Stimulated activated CD8-positive, alpha-beta memory T cell treated with anti-CD3 and anti-CD28 coated beads, Interleukin-7, amount 100 ng/mL, for 24 hours (primary cell): ENCODE data around the gene HTD2.
"Not testable (repeated sequence)": the region's sequence is repeated elsewhere in the genome, so short reads cannot be mapped to it uniquely, and the experiment has no call there.

ENCODE experiments used
- DNase-seq: peaks from one replicate; pipeline ENCODE4 v3.0.0-alpha.2; 2020; ENCODE audit warnings: low read depth

Gene HTD2

DNA sequence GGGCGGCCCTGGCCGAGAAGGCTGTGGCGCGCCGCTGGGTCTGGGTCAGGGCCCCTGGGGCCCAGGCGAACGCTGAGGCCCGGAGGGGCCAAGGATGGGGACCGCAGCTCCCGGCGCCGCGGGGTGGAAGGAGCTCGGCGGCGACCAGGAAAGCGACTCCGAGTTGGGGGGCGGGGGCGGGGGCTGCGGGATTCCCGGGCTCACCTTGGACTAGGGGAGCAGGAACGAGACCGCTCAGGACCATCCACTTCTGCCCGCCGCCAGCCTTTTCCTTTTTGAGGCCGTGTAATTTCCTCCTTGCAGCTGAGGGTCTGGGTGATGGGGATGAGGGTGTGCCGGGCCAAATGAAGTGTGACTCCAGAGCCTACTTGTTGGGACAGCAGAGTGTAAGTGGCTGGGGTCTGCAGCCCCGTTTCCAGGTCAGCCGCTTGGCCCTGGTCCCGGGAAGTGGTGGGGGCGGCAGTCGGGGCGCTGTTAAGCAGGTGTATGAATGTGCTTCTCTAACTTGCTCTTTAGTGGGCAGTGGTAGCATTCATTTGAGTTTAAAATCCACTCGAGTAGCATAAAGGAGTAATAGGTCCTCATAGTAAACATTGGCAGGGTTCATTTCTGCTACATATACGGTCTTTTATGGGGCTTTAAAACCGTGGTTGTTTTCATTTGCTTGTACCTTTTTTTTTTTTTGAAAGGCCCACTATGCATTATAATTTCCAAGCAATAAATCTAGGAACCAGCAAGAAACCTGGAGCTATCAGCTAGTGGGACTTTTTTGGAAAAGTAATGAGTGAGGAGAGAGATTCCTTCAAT, 27.1 kb downstream of the HTD2 start:
- no peak for DNase-seq

DNA sequence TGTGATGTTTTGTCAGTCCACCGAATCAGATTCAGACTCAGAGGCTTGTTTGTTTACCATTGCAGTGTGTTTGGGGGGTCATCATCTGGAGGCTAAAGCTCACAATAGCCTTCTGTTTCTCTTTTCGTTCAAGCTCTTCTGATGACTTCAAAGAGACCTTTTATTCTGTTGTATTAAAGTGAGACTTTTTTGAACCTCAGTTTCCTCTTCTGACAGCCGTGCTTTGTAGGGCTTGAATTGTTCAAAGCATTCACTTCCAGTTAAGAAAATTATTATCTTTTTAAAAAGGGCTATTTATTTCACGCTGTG, 27.6 kb downstream of the HTD2 start:
- no peak for DNase-seq

DNA sequence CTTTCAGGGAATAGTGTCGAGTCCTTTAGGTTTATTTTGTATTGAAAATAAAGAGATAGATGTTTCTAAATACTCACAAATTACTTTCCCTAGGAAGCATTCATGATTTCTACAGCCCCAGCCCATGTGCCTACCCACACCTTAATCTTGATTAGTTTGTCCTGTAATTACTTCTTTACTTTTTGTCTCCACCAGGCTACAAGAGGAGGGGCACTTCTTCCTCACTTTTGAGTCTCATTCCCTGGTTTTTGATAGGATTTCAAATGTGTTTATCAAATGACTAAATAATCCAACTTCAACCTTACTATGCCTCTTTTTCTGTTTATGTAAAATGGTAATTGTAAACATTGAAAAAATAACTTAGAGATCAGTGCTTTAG, 28.2 kb downstream of the HTD2 start:
- DNase-seq: no peak

DNA sequence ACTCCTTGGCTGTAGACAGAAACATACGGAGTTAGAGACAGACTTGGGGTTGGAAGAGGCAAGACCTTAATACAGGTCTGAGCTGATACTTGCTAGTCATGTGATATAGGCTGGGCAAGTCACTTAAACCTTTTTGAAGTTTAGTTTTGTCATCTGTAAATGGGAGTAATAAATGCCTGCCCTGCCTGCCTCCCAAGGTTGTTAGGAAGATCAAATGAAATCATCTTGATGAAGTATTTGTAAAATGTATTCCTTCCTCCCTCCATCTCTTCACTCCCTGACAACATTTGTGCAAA, 29.3 kb downstream of the HTD2 start:
- no peak for DNase-seq

DNA sequence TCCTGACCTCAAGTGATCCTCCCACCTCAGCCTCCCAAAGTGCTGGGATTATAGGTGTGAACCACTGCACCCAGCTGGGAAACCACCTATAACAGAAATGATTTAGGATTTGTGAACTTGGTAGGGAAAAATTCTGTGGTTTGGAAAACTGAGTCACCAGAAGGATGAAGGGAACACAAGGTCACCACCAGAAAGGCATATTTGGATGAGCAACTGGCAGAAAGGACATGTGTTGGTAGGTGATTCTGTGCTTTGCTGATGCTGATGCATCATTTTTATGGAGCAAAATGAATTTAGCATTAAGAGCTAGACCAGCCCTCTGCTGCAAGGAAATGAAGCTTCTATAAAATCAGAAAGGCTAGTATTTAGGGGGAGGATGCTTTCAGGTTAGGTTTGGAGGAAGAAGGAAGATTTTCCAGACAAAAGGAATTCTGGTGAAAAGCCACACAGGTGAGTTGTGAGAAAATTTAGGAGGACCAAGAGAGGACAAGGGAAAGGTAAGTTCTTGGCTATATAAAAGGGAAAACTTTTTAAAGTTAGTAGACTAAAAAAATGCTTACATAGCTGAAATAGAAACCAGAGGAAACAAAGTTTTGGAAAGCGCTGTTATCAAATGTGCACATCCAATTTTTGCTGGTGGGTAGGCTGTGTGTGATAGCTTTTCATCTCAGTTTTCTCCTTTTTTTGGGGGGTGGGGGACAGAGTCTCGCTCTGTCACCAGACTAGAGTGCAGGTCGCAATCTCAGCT, 30.0 kb downstream of the HTD2 start:
- DNase-seq: no peak

DNA sequence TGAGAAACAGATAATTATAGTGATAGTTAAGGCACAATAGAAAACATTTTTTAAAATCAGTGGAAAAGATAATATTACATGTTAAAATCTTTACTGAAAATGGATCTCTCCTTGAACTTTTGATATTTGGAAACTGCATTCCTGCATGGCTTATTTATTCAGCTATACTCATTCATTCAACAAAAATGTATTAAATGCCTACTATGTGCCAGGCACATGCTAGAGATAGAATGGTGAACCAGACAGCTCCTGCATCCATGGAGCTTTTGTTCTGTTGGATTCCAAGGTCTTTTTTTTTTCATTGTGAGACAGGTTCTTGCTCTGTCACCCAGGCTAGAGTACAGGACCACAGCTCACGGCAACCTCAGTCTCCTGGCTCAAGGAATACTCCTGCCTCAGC, 30.9 kb downstream of the HTD2 start:
- DNase-seq: no peak

DNA sequence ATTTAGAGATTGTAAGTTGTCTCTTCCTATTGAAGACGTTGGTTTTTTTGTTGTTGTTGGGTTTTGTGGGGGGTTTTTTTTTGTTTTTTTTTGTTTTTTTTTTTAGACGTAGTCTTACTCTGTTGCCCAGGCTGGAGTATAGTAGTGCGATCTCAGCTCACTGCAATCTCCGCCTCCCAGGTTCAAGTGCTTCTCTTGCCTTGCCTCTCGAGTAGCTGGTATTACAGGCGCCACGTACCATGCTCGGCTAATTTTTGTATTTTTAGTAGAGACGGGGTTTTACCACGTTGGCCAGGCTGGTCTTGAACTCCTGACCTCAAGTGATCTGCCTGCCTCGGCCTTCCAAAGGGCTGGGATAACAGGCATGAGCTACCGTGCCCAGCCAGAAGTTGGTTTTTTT, 32.8 kb downstream of the HTD2 start:
- DNase-seq: not testable (repeated sequence)

DNA sequence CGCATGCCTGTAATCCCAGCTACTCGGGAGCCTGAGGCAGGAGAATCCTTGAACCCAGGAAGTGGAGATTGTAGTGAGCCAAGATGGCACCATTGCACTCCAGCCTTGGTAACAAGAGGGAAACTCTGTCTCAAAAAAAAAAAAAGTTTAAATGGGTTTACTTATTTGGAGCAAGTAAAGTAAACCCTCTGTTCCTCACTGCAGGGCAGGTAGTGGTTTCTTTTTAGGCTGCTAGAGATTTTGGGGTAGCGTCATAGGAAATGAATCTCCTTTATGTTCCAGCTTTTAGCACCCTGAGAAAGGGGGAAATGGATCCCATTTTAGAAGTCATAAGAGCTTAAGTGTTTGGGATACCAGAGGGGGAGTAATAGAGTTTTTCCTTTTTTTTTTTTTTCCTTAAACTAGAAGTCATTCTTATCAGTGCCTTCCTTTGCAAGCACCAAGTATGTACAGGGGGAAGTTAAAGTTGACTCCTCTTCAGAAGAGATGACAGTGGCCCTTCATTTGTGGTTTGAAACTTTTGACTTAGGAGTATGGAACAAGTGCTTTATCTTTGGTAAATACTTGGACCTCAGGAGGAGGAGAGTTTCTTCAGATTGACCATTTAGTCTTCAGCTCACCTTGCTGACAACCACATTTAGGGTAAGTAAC, 34.4 kb downstream of the HTD2 start:
- DNase-seq: no peak

DNA sequence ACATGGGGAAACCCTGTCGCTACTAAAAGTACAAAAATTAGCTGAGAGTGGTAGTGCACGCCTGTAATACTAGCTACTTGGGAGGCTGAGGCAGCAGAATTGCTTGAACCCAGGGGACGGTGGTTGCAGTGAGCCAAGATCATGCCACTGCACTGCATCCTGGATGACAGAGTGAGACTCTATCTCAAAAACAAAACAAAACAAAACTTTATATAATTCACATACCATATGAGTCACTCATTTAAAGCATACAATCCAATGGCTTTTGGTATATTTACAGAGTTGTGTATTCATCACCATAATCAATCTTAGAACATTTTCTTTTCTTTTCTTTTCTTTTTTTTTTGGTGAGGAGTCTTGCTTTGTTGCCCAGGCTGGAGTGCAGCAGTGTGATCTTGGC, 35.1 kb downstream of the HTD2 start:
- no peak for DNase-seq

DNA sequence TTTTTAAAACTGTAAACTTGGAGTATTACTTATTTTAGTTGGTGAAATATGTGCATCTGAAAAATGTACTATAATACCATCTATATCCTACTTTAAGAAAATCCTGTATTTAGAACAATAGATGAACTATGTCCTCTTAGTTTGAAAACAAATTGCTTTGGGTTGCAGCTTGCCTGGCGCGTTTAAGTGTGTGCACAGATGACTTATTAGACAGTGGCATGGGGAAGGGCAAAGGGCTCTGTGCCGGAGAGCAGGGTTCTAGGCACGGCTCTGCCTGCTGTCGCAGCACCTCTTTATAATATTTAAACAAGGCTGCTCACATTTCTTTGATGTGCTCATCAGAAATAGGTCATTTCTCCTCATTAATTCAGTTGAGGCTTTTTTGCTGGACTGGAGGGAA, 36.4 kb downstream of the HTD2 start:
- no peak for DNase-seq

DNA sequence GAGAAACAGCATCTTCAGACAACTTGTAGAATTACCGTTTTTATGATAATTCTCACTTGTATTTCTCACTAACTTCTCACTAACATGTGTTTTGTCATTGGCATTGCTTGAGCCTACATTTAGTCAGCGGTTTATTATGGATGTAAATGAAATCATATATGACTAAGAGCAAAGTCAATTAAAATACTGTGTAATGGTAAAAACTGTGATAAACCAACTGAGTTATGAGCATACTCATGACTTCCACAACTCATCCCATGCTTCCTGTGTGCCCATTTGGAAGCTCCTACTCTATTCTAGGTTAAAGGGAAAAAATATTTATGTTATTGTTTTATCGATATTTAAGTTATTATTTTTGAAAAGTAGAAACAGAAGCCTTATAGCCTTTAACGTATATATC, 39.1 kb downstream of the HTD2 start:
- no peak for DNase-seq

DNA sequence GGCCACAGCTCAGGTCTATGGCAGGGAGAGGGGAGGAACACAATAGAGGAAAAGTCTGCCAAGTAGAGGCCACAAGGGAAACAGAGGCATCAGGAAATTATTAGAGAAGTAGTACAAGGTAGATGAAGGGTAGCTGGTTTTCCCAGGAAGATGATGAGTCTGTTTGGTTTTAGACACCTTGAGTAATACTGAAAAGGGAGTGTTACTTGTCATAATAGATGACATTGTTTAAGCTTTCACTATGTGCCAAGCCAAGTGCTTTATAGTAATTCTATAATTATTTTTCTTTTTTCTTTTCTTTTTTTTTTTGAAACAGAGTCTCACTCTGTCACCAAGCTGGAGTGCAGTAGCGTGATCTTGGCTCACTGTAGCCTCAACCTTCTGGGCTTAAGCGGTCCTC, 40.0 kb downstream of the HTD2 start:
- DNase-seq: no peak

DNA sequence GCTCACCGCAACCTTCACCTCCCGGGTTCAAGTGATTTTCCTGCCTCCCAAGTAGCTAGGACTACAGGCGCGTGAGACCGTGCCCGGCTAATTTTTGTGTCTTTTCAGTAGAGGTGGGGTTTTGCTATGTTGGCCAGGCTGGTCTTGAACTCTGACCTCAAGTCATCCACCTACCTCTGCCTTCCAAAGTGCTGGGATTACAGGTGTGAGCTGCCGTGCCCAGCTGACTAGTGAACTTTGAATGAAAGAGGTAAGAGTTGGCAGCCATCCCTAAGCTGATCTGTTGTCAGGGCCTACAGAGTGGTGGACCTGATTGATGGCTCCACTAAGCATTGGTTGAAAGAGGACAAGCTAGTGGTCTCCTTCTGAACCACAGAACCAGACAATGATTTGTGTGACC, 41.7 kb downstream of the HTD2 start:
- DNase-seq: no peak

DNA sequence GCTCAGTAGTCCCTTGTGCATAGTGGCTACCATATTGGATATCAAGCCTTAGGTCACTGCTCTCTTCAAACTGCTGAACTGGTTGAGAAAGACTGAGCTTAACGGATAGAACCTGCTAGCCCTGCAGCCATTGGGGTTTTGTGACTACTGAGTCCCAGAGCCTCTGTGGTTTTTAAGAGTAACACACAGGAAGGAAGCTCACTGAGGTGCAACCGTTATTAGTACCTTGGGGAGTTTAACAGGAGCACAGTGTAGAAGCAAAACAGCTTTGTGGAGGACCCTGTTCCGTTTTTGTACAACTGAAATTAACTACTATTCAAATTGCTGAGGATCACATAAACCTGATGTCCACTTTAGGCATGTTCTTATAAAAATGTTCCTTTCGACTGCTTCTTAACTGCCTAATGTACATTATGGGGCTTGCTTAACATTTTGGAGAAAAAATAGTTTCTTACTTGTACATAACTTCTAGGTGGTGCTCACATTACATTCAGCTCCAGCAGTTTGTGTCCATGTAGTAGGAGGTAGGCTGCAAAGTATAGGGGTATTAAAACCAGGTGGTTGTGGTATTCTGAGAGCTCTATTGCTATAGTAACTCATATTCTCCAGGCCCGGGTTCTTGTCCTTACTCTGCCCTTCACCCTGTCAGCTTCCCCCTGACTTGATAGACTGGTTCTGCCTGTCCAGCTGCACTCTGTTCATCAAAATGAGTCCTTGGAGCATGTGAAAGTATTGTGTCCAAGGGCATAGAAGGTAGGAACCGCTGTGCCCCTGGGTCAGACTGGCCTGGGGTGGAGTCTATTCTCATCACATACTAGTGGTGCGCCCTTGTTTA, 43.7 kb downstream of the HTD2 start:
- no peak for DNase-seq

DNA sequence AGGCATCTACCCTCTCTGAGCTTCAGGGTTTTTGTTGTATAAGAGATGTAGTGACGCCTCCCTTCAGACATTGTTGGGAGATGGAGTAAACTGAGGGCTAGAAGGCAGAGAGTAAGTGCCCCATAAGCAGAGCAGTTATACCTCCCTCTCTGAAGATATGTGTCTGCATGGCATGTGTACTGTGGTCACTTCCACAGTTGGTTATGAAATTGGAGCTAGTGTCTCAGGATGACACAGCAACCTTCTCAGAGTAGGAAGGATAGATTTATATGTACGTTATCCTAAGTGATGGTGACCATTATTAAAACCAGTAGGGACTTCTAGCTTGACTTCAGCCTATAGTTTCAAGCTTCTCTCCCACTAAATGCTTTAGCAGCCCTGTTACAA, 44.3 kb downstream of the HTD2 start:
- no peak for DNase-seq

DNA sequence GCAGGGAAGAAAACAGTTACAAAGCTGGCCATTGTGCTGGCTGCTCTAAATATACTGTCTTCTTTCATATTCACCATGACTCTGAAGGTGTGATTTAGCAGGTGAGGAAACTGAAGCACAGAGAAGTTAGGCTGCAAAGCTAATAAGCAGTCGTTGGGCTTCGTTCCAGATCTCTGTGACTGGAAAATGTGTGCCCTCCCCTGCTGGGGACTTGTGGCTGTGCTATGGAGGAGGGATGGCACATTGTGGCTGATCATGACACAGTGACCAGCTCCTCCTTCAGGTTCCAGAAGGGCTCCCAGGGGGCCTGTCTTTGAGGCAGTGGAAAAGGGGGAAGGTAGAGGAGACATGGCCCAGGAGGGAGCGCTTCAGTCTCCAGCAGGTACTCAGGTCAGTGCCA, 45.6 kb downstream of the HTD2 start:
- no peak for DNase-seq

DNA sequence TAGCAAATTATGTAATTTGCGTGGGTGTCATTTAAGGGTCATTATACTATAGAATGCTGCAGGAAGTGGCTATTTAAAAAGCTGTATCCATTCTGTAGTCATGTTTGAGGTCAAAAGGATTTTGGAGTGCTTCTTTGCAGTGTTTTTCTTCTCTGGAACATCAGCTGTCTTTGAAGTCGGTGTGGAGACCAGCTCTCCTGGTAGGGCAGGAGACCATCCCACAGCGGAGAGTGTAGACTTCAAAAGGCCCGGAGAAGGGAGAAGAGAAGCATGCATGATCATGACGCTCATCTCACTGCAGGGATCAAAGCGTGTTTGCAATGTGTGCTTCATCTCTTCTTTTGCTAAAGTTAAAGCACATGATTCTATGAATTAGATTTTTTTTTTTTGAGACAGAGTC, 46.3 kb downstream of the HTD2 start:
- no peak for DNase-seq

DNA sequence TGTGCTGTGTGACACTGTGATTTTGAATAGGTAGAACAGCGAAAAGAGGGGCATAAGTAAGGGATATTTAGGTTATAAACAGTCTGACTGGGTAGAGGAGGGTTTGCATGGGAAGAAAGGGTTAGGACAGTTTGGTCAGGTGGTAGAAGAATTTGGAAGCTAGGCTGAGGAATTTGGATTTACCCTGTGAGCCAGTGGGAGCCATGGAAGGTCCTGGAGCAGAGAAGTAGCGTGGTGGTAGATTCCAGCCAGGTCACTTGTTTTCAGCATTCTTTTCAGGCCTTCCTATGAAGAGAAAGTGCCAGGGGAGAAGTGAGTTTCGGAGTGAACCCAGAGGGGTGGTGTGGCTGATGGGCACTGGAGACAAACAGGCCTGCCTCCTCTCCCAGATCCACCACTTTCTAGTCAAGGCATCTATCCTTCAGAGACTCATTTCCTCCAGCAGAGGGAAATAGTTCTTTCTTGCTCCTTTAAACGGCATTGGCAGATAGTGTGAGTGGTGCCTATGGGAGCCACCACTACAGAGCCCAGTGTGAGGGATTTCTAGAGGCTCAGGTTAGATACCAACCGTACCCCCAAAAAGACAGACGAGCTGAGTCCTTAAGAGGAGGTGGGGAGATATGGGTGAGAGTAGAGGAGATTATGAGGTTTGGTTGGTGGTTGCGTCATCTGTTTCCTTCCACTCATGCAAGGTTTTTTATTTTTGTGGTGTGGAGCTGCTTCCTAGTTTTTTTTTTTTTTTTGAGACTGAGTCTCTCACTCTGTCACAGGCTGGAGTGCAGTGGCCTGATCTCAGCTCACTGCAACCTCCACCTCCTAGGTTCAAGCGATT, 47.6 kb downstream of the HTD2 start:
- DNase-seq: no peak

DNA sequence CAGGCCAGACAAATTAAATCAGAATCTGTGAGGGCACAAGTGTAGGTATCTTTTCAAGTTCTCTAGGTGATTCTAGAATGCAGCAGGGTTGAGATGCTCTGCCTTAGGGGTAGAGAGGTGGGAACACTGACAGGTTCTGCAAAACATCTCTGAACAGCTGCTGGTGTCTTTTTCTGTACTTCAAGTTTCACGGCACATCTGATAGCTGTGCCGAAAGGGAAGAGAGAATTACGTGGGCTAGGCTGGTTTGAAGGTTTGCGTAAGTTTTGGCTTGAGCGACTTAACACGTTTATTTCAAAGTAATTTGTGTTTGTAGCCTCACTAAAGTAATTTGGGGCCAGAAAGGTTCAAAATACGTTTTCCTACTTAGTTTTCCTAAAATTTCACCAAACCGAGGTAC, 48.9 kb downstream of the HTD2 start:
- no peak for DNase-seq

DNA sequence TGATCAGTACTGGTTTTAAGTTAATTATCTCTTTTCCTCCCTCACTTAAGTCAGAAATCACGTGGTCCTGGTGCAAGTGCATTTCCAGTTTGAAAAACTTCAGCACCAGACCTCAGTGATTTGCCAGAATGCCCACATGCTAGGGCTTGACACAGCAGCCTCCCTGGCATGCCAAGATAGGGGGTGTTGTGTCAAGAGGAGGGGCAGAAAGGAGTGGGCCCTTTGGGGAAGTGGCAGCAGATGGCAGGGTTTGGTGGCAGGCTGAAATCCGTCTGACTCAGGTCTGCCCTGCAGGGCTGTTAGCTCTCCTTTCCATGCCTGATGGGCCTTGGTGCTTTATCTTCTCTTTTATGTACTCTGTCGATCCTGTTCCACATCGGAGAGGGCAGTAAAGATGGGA, 49.7 kb downstream of the HTD2 start:
- DNase-seq: no peak

DNA sequence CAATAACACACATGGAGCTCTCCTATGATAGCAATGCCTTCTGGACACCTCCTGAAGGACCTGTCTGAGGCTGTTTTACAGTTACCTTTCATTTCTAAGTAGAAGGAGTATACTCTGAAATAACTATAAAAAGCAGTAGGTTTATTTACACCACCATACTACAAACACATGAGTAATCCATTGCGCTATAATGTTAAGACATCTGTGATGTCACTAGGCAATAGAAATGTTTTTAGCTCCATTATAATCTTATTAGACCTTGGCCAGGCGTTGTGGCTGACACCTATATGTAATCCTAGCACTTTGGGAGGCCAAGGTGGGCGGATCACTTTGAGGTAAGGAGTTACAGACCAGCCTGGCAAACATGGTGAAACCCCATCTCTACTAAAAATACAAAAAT, 51.1 kb downstream of the HTD2 start:
- DNase-seq: no peak

DNA sequence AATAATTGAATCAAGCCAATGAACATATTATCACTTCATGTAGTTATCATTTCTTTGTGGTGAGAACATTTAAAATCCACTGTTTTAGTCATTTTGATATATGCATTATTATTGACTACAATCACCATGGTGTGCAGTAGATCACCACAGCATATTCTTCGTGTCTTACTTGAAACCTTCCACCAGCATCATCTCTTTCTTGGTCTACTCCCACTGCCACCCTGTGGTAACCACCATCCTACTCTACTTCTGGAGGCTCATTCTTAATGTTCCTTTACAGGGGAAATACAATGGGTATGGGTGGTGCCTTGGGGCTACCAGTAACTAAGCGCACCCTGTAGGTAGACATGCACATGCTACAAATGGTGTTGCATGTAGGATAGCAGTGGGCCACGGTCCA, 51.8 kb downstream of the HTD2 start:
- DNase-seq: no peak
